SIG-M5 treated with dmso at 0.1 percent for 504 hours (cell line): ENCODE data around the gene CKB.
"Not testable (repeated sequence)": the region's sequence is repeated elsewhere in the genome, so short reads cannot be mapped to it uniquely, and the experiment has no call there.

Source experiments
- DNase-seq: peaks from one replicate; lab custom pipeline; 2025; ENCODE audit not compliant: unreplicated experiment; lab: John Stamatoyannopoulos, UW

Gene CKB

GRCh38 chr14:103514596-103515421 is 7.8 kb downstream of the CKB start:
- no peak for DNase-seq

- no peak for DNase-seq
Observed at GRCh38 chr14:103512701-103513611, 9.7 kb downstream of the CKB start.

- DNase-seq: not testable (repeated sequence)
Observed at GRCh38 chr14:103512180-103512579, 10.4 kb downstream of the CKB start.

- DNase-seq: no peak
Observed at GRCh38 chr14:103510724-103511693, 11.6 kb downstream of the CKB start.

- DNase-seq: no peak
Observed at GRCh38 chr14:103509864-103510723, 12.5 kb downstream of the CKB start.

- DNase-seq: no peak
Observed at GRCh38 chr14:103508521-103509329, 13.9 kb downstream of the CKB start.

GRCh38 chr14:103507751-103508150 is 14.9 kb downstream of the CKB start:
- no peak for DNase-seq

GRCh38 chr14:103504991-103505565 is 17.6 kb downstream of the CKB start:
- DNase-seq: no peak

- DNase-seq: no peak
Observed at GRCh38 chr14:103503296-103503695, 19.3 kb downstream of the CKB start.

- DNase-seq: no peak
Observed at GRCh38 chr14:103502877-103503276, 19.8 kb downstream of the CKB start.

GRCh38 chr14:103501921-103502669 is 20.5 kb downstream of the CKB start:
- DNase-seq: no peak

- no peak for DNase-seq
Observed at GRCh38 chr14:103501041-103501870, 21.4 kb downstream of the CKB start.

GRCh38 chr14:103500148-103500990 is 22.3 kb downstream of the CKB start:
- DNase-seq: peak; percentile 66

GRCh38 chr14:103499709-103500108 is 22.9 kb downstream of the CKB start:
- no peak for DNase-seq

GRCh38 chr14:103496776-103497175 is 25.9 kb downstream of the CKB start:
- no peak for DNase-seq

- DNase-seq: no peak
Observed at GRCh38 chr14:103495854-103496253, 26.8 kb downstream of the CKB start.
